Lower leg skin (tissue), 4 donors: ENCODE results near the gene TMED3. TPM values are rescaled to one million over a fixed set of nuclear protein-coding genes. Genes with fewer than 3 reads are reported as not detected.

Source experiments
- DNase-seq, 2 donors: peaks; one replicate each; pipeline ENCODE4 v3.0.0-alpha.2; 2019; ENCODE audit warnings: low spot score in 2 of 2
- H3K4me3 ChIP-seq: fragments of 200-600 bp; sonication (generic); 2 replicates; pipeline ENCODE4 v1.5.1; 2017; ENCODE audit warnings: mild to moderate bottlenecking, low read depth; ENCODE audit not compliant: poor library complexity, severe bottlenecking
- CTCF ChIP-seq, 3 donors: fragments of 450-650 bp; IDR thresholded peaks; one replicate each; pipeline ENCODE4 v1.5.1; 2016; ENCODE audit warnings: antibody characterized with exemption in 3 of 3, mild to moderate bottlenecking in 3 of 3, moderate library complexity in 2 of 3
- POLR2A ChIP-seq, 2 donors: fragments of 450-650 bp; IDR thresholded peaks; one replicate each; pipeline ENCODE4 v1.6.1; 2016 to 2017; ENCODE audit warnings: antibody characterized with exemption in 2 of 2, mild to moderate bottlenecking in 1 of 2, moderate library complexity in 1 of 2
- WGBS, 2 donors: methylation state at CpG; one replicate each; pipeline ENCODE4 v1.1.5; 2018; 5-methylcytosine and 5-hydroxymethylcytosine counted together
- intact Hi-C: fragments of 100-400 bp; cut with DNase I; formaldehyde crosslinking; loops from one replicate; pipeline ENCODE4 v1.15.0; 2023; ENCODE audit warnings: low total_unique reads
- total RNA-seq, 4 donors: library from RNA; depleted of rRNA; stranded (reverse); fragments of >200 nt; gene quantifications; one replicate each; pipeline ENCODE4 v1.1.0, GENCODE V29; 2016

Gene TMED3
- total RNA-seq, 4 donors from 2014 or later = 109 to 171 (median 151) TPM

DNA sequence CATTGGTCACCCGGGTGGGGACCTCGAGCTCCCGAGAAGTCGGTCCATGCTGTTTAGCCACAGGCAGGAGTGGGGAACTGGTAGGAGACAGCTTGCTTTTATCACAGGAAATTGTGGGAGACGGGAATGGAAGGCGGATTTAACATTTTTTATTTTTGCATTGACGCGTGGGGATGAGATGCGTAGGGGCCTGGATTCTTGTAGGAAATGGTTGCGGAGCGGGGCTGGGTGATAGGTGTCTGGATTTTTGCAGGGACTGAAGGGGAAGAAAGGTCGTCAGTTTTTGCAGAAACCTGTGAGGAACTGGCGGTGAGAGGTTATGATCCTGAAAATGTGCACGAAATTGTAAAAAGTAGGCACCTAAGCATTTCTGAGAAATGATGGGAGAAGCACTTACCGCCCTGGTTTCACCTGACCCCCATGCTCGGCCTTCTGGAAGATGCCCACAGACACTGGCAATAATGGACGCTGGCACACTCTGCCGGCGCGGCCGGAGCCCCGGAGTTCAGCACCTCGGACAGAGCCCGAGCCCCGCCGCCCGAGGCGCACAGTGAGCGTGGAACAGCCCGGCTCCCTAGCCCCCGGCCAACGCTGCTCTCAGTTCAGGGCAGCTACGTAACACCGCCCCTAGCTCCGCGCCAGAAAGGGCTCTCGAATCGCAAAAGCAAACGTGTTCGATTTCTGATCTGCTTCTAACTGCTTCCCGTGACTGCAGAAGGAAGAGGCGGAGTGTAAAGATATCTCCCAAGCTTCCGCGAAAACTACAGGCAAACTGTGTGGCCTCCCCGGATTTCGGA, 27.5 kb upstream of the TMED3 start:
- 13 to 15% methylated on average over 42 to 46 of the region's 46 CpGs for WGBS, 2 donors
- H3K4me3 ChIP-seq = no peak overlapping the region
- intact Hi-C loops = no loop called here
- no peak for DNase-seq
- TF ChIP-seq POLR2A (IDR thresholded peaks at IDR 0.05) (no peak), CTCF (IDR thresholded peaks at IDR 0.05) (no peak)

GRCh38 chr15:79290642-79291275, 20.2 kb upstream of the TMED3 start:
- no peak for DNase-seq
- intact Hi-C loops = no loop called here
- no peak overlapping the region for H3K4me3 ChIP-seq
- no peak for TF ChIP-seq CTCF (IDR thresholded peaks at IDR 0.05)
- WGBS, 2 donors = 59 to 68% methylated on average over 6 of the region's 6 CpGs

DNA sequence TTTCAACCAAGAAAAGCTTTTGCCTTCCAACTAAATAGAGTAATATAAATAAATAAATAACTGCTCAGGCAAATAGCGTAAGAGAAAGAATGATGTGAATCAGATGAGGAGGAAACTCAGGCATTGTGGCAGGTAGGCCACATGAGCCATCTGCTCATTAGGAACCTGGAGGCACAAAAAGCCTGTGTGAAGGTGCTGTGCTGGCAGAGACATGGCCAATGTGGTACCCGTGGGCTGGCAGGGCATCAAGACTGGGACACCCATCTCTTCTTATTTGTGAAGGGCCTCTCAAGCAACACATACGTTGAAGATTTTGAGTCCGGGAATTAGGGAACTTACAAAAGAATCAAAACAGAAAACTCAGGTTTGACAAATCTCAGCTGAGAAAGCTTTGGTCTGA, 18.9 kb upstream of the TMED3 start:
- DNase-seq = no peak
- H3K4me3 ChIP-seq = no peak overlapping the region
- 82 to 84% methylated on average over 4 of the region's 4 CpGs for WGBS, 2 donors
- intact Hi-C loops = no loop called here
- TF ChIP-seq POLR2A (IDR thresholded peaks at IDR 0.05) (no peak), CTCF (IDR thresholded peaks at IDR 0.05) (no peak)

GRCh38 chr15:79294075-79294474, 16.8 kb upstream of the TMED3 start:
- no peak for TF ChIP-seq POLR2A (IDR thresholded peaks at IDR 0.05)
- no peak for TF ChIP-seq CTCF (IDR thresholded peaks at IDR 0.05)
- 74% methylated on average over 7 of the region's 7 CpGs for WGBS, 2 donors

DNA sequence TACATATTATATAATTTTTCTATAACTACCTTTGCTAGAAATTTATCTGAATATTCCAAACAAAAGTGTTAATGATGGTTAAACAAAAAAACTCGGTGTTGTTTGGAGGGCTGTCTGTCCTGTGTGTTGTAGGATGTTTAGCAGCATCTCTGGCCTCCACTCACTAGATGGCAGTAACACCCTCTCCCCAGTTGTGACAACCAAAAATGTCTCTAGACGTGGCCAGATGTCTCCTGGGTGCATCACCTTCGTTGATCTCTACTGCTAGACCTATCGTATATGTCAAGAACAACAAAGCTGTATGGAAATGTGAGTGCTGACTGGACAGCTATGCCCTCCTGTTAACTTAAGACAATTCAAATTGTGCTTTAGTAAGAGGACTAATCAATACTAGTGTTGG, 14.3 kb upstream of the TMED3 start:
- no peak for DNase-seq
- intact Hi-C loops = no loop called here
- no peak overlapping the region for H3K4me3 ChIP-seq
- TF ChIP-seq POLR2A (IDR thresholded peaks at IDR 0.05) = no peak
- no peak for TF ChIP-seq CTCF (IDR thresholded peaks at IDR 0.05)
- 47 to 60% methylated on average over 4 of the region's 4 CpGs for WGBS, 2 donors

More at GRCh38 chr15:79294075-79294474, 16.8 kb upstream of the TMED3 start:
- no peak overlapping the region for H3K4me3 ChIP-seq
- intact Hi-C loops = no loop called here
- no peak for DNase-seq
